Measurements from ENCODE around the gene ERG.

GRCh38 chr21:38420140-38420539 is 78.1 kb downstream of the ERG start:
- TF ChIP-seq, protein P1, sequence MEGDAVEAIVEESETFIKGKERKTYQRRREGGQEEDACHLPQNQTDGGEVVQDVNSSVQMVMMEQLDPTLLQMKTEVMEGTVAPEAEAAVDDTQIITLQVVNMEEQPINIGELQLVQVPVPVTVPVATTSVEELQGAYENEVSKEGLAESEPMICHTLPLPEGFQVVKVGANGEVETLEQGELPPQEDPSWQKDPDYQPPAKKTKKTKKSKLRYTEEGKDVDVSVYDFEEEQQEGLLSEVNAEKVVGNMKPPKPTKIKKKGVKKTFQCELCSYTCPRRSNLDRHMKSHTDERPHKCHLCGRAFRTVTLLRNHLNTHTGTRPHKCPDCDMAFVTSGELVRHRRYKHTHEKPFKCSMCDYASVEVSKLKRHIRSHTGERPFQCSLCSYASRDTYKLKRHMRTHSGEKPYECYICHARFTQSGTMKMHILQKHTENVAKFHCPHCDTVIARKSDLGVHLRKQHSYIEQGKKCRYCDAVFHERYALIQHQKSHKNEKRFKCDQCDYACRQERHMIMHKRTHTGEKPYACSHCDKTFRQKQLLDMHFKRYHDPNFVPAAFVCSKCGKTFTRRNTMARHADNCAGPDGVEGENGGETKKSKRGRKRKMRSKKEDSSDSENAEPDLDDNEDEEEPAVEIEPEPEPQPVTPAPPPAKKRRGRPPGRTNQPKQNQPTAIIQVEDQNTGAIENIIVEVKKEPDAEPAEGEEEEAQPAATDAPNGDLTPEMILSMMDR (IDR thresholded peaks at IDR 0.05), result no peak
- TF ChIP-seq POLR2A (IDR thresholded peaks at IDR 0.05), result no peak

All from adrenal gland (tissue), 5 donors.